HG02943 (cell line): ENCODE results near the gene MESP1.
"Not testable (repeated sequence)": the region's sequence is repeated elsewhere in the genome, so short reads cannot be mapped to it uniquely, and the experiment has no call there.

Experiments
- ATAC-seq: cut with Tn5 transposase; IDR thresholded peaks from one replicate; pipeline ENCODE4 v1.9.1; 2021; ENCODE audit warnings: mild to moderate bottlenecking, low read depth, moderate library complexity; ENCODE audit not compliant: unreplicated experiment

The MESP1 gene, protein sequence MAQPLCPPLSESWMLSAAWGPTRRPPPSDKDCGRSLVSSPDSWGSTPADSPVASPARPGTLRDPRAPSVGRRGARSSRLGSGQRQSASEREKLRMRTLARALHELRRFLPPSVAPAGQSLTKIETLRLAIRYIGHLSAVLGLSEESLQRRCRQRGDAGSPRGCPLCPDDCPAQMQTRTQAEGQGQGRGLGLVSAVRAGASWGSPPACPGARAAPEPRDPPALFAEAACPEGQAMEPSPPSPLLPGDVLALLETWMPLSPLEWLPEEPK

DNA sequence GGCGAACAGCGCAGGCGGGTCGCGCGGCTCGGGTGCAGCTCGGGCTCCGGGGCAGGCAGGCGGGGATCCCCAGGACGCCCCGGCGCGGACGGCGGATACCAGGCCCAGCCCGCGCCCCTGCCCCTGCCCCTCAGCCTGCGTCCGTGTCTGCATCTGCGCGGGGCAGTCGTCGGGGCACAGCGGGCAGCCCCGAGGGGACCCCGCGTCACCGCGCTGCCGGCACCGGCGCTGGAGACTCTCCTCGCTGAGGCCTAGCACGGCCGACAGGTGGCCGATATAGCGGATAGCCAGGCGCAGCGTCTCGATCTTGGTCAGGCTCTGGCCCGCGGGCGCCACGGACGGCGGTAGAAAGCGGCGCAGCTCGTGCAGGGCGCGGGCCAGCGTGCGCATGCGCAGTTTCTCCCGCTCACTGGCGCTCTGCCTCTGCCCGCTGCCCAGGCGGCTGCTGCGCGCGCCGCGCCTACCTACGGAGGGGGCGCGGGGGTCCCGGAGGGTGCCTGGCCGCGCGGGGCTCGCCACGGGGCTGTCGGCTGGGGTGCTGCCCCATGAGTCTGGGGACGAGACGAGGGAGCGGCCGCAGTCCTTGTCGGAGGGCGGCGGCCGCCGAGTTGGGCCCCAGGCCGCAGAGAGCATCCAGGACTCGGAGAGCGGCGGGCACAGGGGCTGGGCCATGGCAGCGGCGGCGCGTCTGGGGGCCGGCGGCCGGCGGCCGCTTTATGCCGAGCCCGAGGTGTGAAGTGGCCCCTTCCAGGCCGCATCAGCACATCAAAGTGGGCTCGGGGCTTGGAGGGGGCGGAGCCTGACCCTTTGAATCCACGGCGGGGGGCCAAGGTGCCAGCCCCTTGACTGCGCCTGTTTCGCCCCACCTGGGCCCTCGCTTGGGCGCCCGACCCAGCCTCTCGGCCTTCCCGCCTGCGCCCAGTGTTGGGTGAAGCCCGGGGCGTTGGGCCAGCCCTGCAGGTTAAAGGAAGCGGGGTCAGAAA, at the start of gene MESP1:
MESP1 (minus strand) TSS at position 690 of the 983 bp plus-strand sequence; CDS start at position 672, 18 bp downstream.
- ATAC-seq, result peak; percentile 84

DNA sequence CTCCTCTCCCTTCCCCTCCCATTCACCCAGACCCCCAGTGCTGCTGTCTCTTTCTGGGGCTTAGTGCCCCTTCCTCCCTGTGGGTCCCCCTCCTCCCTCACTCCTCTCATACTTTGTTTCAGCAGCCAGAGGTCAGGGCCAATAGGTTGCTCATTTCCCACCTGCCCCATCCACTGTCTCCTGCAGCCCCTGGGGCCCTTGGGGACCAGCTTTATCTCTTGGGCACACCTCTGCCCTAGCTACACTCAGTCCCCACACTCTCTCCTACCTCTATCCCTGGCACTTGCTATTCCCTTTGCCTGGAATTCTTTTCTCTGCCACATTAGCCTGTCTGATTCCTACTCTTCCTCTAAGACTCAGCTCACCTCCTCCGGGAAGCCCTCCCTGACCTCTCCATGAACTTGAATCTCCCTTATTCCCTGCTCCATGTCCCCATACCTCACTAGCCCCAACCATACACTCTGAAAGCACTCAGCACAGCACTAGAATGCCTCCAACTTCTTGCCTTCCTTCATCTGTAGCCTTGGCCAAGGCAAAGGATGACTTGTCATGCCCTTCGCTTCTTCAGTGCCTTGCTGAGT, 49.0 kb upstream of the MESP1 start:
- ATAC-seq, result no peak

DNA sequence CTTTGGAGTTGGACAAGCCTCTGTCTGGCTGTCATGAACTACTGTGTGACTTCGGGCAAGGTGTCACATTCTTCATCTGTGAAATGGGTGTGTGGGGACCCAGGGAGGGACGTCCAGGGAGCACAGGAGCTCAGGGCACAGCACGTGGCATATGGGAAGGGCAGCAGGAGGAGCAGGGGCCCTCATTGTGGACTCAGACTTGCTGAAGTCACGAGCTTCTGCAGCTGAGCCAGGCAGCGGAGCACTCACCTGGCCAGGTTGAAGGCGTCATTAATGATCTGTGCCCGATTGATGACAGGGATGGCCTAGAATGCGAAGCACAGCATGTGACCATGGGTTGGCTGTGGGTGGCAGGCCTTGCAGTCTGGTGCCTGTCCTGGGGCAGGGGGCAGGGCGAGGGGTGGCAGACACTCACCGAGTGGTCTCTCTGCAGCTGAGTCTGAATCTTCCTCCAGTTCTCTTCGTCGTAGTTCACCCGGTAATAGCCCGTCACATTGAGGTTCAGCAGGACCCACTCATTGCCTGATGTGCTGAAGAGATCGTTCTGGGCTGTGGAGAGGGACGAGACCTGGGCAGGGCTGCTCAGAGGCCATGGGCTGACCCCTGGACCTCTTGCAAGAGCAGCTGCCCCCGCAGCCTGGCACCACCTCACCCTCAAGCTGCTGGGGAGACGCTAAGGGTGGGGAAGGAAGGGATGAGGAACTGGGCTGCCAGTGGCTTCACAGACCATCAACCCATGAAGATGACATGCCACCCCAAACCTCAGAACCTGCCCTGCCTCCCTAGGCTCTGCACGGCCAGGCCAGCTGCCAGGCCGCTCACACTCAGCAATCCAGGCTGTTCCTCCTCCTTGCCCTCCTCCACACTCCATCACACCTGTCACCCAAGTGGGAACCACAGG, 48.2 kb upstream of the MESP1 start:
- no peak for ATAC-seq

DNA sequence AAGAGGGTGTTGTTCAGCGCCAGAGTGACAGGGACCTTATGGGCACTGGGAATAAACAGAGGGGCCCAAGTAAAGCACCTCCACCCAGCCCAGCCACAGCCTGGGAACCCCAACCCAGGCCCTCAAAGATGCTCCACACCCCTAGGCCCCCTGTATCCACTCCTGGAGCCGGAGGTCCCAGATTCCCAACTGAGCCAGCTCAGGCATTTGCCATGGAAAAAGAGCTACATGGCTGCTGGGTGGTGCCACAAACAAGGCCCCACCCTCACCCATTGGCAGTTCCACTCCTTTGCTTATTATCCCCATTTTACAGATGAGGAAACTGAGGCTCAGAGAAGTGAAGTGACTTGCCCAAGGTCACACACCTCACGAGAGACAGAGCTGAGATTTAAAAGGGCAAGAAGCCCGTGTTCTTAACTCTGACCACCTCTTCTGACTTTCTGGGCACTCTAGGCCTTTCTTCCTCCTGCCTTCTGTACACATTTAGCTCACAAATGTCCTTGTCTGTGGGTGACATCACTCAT, 46.7 kb upstream of the MESP1 start:
- no peak for ATAC-seq

DNA sequence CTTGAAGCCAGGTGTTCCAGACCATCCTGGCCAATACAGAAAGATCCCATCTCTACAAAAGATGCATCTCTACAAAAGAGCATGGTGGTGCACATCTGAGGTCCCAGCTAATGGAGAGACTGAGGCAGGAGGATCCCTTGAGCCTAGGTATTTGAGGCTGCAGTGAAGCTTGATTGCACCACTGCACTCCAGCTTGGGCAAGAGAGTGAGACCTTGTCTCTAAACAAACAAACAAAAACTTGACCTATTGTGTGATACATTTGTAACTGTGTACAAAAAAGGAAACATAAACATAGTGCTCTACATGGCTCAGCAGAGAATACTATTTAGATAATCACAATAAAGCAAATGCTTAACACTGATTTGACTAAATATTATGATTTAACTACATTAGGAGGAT, 44.9 kb upstream of the MESP1 start:
- no peak for ATAC-seq

DNA sequence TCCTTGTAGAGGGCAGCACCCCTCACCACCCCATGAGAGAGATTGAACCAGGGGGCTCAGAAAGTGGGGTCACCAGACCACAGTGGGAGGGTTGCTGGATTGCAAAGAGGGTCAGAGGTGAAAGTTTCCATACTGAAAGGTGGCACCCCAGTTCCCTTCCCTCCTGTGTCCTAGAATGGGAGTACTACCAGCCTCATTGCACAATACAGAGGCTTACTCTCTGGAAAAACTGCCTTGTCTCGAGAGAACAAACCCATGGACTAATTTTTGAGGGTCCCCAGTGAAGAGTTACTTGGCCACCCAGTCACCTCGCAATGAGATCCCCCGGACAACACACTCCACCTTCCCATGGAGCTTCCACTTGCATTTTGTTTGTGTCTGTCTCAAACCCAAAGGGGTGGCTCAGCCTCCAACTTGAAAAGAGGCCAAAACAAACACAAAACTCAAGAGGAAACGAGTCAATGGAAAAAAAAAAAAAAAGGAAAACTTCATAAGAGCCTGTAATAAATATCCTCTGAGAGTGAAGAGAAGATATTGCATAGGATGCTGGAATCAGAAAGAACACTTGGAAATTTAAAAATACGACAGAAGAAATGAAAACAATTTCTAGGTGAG, 43.7 kb upstream of the MESP1 start:
- no peak for ATAC-seq

DNA sequence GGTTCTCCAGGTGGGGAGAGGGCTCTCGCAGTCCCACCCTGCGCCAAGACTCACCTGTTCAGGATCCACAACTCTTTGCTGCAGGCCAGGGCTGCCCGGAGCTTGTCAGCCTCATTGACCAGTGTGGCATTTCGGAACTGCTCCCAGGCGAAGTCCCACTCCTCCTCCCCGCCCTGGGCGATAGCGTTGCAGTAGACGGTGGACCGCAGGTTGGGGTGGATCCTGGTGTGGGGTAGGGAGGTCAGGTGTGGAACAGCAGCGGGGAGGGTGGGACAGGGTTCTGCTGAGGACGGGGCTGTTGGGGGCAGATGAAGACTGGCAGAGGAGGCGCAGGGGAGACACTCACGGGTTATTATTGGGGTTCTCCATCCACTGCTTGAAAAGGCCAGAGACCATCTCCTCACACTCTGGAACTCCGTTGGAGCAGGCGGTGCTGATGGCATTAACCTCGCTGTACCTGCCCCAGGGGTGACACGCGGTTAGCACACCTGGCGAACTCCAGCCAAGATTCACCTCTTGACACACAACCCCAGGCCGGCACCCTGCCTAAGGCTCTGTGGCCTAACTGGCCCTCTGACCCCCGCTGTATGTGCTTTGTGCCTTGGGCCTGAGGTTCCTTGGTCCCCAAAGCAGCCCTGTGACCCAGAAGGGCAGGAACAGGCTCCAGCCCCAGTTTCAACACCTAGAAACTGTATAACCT, 41.2 kb upstream of the MESP1 start:
- ATAC-seq, result no peak

DNA sequence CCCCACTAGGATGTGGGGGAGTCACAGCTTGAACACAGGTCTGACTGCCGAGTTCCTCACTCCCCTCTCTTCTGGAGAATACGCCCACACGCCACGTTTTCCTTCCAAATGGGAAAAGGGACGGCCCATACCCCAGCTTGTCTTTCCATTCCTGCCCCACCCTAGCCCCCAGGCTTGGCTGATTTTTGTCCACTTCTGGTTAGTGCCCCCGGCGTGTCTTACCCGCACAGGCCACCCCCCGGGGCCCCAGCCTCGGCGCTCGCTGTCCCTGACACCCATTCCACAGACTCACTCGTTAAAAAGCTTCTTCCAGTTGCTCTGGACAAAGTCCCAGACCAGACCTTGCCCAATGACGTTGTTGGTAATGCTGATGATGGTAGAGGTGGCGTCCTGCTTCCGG, 39.6 kb upstream of the MESP1 start:
- no peak for ATAC-seq

DNA sequence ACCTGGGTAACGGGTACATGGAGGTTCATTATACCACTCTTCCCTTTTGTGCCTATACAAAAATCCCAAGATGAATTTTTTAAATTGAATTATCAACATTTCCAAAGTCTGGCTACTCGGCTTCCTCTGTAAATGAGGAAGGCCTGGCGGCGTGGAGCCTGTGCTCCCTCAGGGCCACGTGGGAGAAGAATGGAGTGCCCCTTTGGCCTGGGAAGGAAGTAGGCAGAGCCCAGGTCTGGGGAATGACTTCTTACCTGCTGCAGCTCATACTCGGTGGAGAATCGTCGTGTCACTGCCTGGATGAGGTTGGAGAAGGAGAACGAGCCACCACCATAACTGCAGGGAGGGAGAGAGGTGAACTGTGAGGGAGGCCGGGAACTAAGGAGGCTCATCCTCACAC, 39.2 kb upstream of the MESP1 start:
- no peak for ATAC-seq

DNA sequence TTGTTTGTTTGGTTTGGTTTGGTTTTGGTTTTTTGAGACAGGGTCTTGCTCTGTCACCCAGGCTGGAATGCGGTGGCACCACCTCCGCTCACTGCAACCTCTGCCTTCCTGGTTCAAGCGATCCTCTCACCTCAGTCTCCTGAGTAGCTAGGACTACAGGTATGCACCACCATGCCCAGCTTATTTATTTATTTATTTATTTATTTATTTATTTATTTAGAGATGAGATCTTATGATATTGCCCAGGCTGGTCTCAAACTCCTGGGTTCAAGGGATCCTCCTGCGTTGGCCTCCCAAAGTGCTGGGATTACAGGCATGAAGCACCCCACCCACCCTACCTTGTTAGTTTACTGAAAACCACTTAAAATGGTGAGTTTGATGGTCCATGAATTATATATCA, 37.5 kb upstream of the MESP1 start:
- ATAC-seq, result not testable (repeated sequence)

DNA sequence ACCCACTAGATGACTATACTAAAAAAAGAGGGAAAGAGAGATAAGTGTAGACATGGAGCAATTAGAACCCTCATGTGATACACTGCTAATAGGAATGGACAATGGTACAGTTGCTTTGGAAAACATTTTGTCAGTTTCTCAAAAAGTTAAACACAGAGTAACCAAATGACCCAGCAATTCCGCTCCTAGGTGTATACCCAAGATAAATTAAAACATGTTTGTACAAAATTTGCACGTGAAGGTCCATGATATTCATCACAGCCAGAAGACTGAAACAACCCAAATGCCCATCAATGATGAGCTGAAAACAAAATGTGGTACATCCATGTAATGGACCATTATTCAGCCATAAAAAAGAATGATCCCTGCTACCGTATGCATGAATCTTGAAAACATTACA, 36.9 kb upstream of the MESP1 start:
- no peak for ATAC-seq

DNA sequence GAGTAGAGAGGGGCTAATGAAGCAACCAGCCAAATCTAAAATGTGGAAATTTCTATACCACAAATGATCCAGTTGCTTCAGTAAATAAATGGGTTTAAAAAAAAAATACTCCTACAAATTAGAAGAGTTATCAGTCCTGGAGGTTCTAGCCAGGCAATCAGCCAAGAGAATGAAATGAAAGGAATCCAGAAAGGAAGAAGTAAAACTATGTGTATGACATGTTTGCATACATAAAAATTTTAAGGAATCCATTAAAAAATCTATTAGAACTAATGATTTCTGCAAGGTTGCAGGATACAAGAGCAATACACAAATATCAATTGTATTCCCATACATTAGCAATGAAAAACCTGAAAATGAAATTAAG, 34.7 kb upstream of the MESP1 start:
- ATAC-seq, result no peak

DNA sequence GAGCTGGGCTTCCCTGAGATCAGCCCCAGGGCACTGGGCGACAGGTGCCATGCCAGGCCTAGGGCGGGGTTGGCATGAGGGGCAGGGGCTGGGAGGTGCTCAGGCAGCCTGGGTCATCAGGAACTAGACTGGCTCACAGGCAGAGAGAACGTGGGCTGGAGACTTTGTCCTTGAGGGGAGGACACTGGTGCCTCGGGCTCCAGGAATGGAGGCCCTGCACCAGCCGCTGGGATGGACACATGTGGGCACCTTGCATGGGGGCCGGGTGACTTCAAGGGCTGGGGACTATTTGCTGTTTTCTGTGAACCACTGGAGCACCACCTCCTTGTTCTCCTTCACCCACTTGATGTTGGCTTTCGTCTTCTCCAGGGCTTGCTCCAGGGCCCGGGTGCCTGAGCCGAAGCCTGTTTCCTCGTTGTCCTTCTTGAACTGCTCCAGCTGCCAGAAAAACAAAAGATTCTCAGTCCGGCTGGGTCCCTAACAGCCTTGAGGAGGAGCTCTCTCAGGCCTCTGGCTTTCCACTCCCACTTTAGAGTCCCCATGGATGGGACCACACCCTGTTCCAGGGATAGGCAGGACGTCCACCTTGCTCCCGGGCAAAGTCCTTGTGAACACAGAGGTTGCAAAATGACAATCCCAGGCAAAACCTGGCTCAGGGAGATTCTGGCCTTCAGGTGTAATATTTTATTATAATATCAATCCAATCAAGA, 34.2 kb upstream of the MESP1 start:
- no peak for ATAC-seq

DNA sequence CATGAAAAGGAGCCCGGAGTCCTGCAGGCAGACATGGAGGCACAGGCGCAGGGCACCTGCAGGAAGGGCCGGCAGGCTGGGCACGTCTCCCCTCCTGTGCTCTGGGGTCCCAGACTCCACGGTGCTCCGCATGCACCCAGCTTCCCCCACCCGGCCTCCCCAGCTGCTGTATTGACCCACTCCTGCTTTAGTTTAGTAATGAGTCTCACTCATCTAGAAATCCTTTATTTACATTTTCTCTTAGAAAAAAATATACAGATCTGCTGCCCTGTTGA, 33.6 kb upstream of the MESP1 start:
- no peak for ATAC-seq

DNA sequence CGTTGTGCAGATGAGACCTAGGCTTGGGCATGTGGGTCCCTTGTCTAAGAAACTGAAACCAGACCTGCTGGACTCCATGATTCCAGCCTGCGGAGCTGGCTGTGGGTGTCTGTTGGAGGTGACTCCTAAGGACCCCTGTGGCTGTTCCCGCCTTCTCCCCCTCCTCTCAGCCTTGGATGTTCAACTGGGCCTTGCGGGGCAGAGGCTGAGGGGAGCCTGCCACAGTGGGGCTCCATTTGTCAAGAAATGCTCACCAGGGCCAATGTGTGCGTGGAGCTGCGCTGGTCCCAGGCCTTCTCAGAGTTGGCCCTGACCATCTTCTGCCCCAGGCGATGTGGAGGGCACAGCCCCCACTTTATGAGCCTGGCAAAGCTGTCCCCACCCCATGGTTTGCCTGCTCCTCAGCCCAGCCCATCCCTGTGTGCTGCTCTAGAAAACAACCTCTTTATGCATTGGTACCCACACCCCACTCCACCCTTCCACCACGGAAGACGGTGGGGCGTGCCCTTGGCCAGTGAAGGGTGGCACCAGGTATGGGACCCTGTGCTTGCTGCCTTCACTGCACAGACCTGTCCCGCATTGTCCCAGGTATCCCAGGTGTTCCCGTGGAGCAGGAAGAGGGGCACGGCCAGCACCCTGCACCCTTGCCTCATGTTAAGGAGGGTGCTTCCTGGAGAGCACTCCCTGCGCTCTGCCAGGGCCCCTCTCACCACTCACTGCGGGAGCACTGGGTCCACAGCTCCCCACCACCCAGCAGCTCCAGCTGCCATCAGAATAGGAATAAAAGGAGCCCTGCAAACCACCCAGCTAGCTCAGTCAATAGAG, 33.0 kb upstream of the MESP1 start:
- no peak for ATAC-seq

DNA sequence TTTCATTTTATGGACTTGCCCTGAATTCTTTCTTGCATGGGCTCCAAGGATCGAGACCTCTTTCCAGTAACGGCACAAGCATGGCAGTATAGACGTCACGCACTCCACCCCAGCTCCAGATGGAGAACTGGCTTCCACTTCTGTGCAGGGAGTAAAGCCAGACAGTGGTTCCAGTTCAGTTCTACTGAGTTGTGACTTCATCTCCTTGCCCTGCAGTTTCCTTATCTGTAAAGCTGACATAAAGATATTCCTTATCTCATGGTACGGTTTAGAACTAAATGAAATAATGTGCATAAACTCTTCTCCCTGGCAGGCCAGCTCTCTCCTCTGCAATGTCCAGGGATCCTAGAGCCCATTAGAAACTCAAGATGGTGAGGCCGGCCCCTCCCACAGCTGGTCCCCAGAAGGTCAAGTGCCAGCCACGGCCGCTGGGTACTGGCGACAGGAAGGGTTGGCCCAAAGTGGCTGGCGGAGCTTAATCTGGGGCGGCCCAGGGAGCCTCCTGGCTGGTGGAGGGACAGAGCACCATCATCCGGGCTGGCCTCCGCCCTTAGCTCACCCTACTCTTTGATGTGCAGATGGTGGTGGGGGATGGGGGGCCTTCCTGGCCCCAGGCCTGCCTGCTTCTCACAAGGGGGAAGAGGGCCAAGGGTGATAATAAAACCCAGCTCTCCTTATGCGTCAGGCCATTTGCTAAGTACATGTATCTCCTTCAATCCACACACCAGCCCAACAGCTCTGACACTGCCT, 32.2 kb upstream of the MESP1 start:
- ATAC-seq, result no peak

DNA sequence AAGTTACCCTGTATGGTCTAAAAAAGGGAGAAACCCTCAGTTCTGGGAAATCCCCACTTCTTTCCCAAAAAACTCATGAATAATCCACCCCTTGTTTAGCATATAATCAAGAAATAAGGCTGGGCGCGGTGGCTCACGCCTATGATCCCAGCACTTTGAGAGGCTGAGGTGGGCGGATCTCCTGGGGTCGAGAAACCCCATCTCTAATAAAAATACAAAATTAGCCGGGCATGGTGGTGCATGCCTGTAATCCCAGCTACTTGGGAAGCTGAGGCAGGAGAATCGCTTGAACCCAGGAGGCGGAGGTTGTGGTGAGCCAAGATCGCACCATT, 31.5 kb upstream of the MESP1 start:
- ATAC-seq, result not testable (repeated sequence)
